ENCODE data around the gene TRABD2A. TPM values are rescaled to one million over a fixed set of nuclear protein-coding genes. Genes with fewer than 3 reads are reported as not detected.

Gene TRABD2A
- total RNA-seq, 3 donors from 2014 or later: 2.2 to 7.4 (median 5.6) TPM

- Histone ChIP-seq H3K27me3 (no peaks in the 10 kb centered on the region), H3K27ac (no peak overlapping the region), H3K36me3 (no peaks in the 10 kb centered on the region), H3K4me1 (no peaks in the 10 kb centered on the region), H3K9me3 (peaks cover 0 to 9% of the 10 kb centered on the region in 2 donors), H3K4me3 (no peak overlapping the region)
- intact Hi-C loops (cut with DNase I; ENCODE audit: low total_unique reads): no loop called here
- no peak for DNase-seq (ENCODE audit: low spot score in 2 of 2)
- TF ChIP-seq POLR2A (IDR thresholded peaks at IDR 0.05) (no peak), POLR2AphosphoS5 (IDR thresholded peaks at IDR 0.05) (no peak), CTCF (IDR thresholded peaks at IDR 0.05) (no peak)
Measured at GRCh38 chr2:84805250-84805958, 75.5 kb downstream of the TRABD2A start.

- H3K36me3 ChIP-seq: no peaks in the 10 kb centered on the region
- intact Hi-C loops (cut with DNase I; ENCODE audit: low total_unique reads): no loop called here
- H3K27me3 ChIP-seq: no peaks in the 10 kb centered on the region
- H3K9me3 ChIP-seq: peaks cover 0 to 9% of the 10 kb centered on the region in 2 donors
- H3K4me1 ChIP-seq: no peaks in the 10 kb centered on the region
- no peak for DNase-seq (ENCODE audit: low spot score in 2 of 2)
- TF ChIP-seq CTCF (IDR thresholded peaks at IDR 0.05) (no peak), POLR2A (IDR thresholded peaks at IDR 0.05) (no peak), POLR2AphosphoS5 (IDR thresholded peaks at IDR 0.05) (no peak)
- H3K27ac ChIP-seq: no peak overlapping the region
- no peak overlapping the region for H3K4me3 ChIP-seq
Measured at GRCh38 chr2:84801811-84802210, 79.1 kb downstream of the TRABD2A start.

- intact Hi-C loops (cut with DNase I; ENCODE audit: low total_unique reads): no loop called here
- Histone ChIP-seq H3K4me1 (no peaks in the 10 kb centered on the region), H3K27me3 (no peaks in the 10 kb centered on the region), H3K9me3 (peaks cover 0 to 9% of the 10 kb centered on the region in 2 donors), H3K4me3 (no peak overlapping the region), H3K27ac (no peak overlapping the region), H3K36me3 (no peaks in the 10 kb centered on the region)
- no peak for DNase-seq (ENCODE audit: low spot score in 2 of 2)
- TF ChIP-seq POLR2AphosphoS5 (IDR thresholded peaks at IDR 0.05) (no peak), POLR2A (IDR thresholded peaks at IDR 0.05) (no peak), CTCF (IDR thresholded peaks at IDR 0.05) (no peak)
Measured at GRCh38 chr2:84800194-84800805, 80.6 kb downstream of the TRABD2A start.

GRCh38 chr2:84799772-84800171, 81.1 kb downstream of the TRABD2A start:
- Histone ChIP-seq H3K4me3 (no peak overlapping the region), H3K27me3 (no peaks in the 10 kb centered on the region), H3K36me3 (no peaks in the 10 kb centered on the region), H3K9me3 (peaks cover 0 to 9% of the 10 kb centered on the region in 2 donors), H3K27ac (no peak overlapping the region), H3K4me1 (no peaks in the 10 kb centered on the region)
- intact Hi-C loops (cut with DNase I; ENCODE audit: low total_unique reads): no loop called here
- no peak for TF ChIP-seq POLR2A (IDR thresholded peaks at IDR 0.05)
- no peak for TF ChIP-seq POLR2AphosphoS5 (IDR thresholded peaks at IDR 0.05)
- no peak for TF ChIP-seq CTCF (IDR thresholded peaks at IDR 0.05)
- DNase-seq (ENCODE audit: low spot score in 2 of 2): no peak

- H3K27ac ChIP-seq: no peak overlapping the region
- DNase-seq (ENCODE audit: low spot score in 2 of 2): no peak
- peaks cover 0 to 9% of the 10 kb centered on the region in 2 donors for H3K9me3 ChIP-seq
- no peaks in the 10 kb centered on the region for H3K36me3 ChIP-seq
- TF ChIP-seq CTCF (IDR thresholded peaks at IDR 0.05): no peak
- TF ChIP-seq POLR2AphosphoS5 (IDR thresholded peaks at IDR 0.05): no peak
- TF ChIP-seq POLR2A (IDR thresholded peaks at IDR 0.05): no peak
- intact Hi-C loops (cut with DNase I; ENCODE audit: low total_unique reads): no loop called here
- H3K4me3 ChIP-seq: no peak overlapping the region
- H3K4me1 ChIP-seq: no peaks in the 10 kb centered on the region
- no peaks in the 10 kb centered on the region for H3K27me3 ChIP-seq
Measured at GRCh38 chr2:84797271-84797670, 83.6 kb downstream of the TRABD2A start.

All from breast epithelium (tissue), 4 donors.